NB4 (cell line): ENCODE data around the gene CCL19.

Experiments used
- POLR2A ChIP-seq: IDR thresholded peaks from 2 replicates; pipeline ENCODE4 v1.6.1; 2011; ENCODE audit warnings: mild to moderate bottlenecking; ENCODE audit not compliant: insufficient read length; ENCODE audit errors: extremely low read depth
- TF ChIP-seq, protein P1 (sequence below): IDR thresholded peaks from one replicate; pipeline ENCODE4 v1.5.1; 2012; ENCODE audit warnings: low read depth, low read length

- TF ChIP-seq, protein P1, sequence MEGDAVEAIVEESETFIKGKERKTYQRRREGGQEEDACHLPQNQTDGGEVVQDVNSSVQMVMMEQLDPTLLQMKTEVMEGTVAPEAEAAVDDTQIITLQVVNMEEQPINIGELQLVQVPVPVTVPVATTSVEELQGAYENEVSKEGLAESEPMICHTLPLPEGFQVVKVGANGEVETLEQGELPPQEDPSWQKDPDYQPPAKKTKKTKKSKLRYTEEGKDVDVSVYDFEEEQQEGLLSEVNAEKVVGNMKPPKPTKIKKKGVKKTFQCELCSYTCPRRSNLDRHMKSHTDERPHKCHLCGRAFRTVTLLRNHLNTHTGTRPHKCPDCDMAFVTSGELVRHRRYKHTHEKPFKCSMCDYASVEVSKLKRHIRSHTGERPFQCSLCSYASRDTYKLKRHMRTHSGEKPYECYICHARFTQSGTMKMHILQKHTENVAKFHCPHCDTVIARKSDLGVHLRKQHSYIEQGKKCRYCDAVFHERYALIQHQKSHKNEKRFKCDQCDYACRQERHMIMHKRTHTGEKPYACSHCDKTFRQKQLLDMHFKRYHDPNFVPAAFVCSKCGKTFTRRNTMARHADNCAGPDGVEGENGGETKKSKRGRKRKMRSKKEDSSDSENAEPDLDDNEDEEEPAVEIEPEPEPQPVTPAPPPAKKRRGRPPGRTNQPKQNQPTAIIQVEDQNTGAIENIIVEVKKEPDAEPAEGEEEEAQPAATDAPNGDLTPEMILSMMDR: no peak
- TF ChIP-seq POLR2A: no peak
Observed at GRCh38 chr9:34651876-34652601, 39.0 kb downstream of the CCL19 start, which contains the start of gene IL11RA.
